ENCODE measurements around the gene GIGYF2. TPM values are rescaled to one million over a fixed set of nuclear protein-coding genes. Genes with fewer than 3 reads are reported as not detected.

Gene GIGYF2
- total RNA-seq, 1 donor from 2014 or later: 55.6 TPM

Other genes starting within 250 kb of the GIGYF2 start
- 1.0 TPM for gene ALPI, start 241.2 kb upstream of the GIGYF2 start, total RNA-seq
- gene ECEL1, start 209.5 kb upstream of the GIGYF2 start, total RNA-seq: 0.35 TPM
- not detected for gene PRSS56, start 176.9 kb upstream of the GIGYF2 start, total RNA-seq
- not detected for gene CHRND, start 171.2 kb upstream of the GIGYF2 start, total RNA-seq
- gene CHRNG, start 157.6 kb upstream of the GIGYF2 start, total RNA-seq: not detected
- 4.6 TPM for gene TIGD1, start 146.8 kb upstream of the GIGYF2 start, total RNA-seq
- gene EIF4E2, start 146.6 kb upstream of the GIGYF2 start, total RNA-seq: 65.5 TPM
- 6.0 TPM for gene EFHD1, start 63.7 kb upstream of the GIGYF2 start, total RNA-seq
- 3.0 TPM for gene KCNJ13, start 79.2 kb downstream of the GIGYF2 start, total RNA-seq
- gene SNORC, start 172.9 kb downstream of the GIGYF2 start, total RNA-seq: 7.7 TPM

Measured in mucosa of gallbladder (tissue), 1 donor.